Measurements from ENCODE around the gene OR10AD1. TPM values are rescaled to one million over a fixed set of nuclear protein-coding genes. Genes with fewer than 3 reads are reported as not detected.

The OR10AD1 gene
- total and polyA plus RNA-seq, 9 of the 15 experiments (the other 6 are each of a cell fraction or from before 2014, with no cell fraction given), result not detected

GRCh38 chr12:48165089-48165981, 37.8 kb downstream of the OR10AD1 start (continued):
- TF ChIP-seq REST (IDR thresholded peaks at IDR 0.05; ENCODE audit: borderline replicate concordance) (peak; percentile 84; the same call in 1 of the 2 replicates), REST (CRISPR knock-in tag; IDR thresholded peaks at IDR 0.05; ENCODE audit: low read depth) (no peak), CC2D1A (IDR thresholded peaks at IDR 0.05) (peak; percentile 66; the same call in 1 of the 2 replicates)

All from K562 (cell line).